ENCODE measurements around the gene REPS1.
"Not testable (repeated sequence)": the region's sequence is repeated elsewhere in the genome, so short reads cannot be mapped to it uniquely, and the experiment has no call there.

Gene REPS1

GRCh38 chr6:138999949-139000725 lies 12.1 kb upstream of the REPS1 start:
- TF ChIP-seq CTCF (IDR thresholded peaks at IDR 0.05; ENCODE audit: low read length, missing control alignments) = no peak
- no peak overlapping the region for H3K4me3 ChIP-seq (replicated peaks; ENCODE audit: low read depth, low read length)
- peak; percentile 14 for DNase-seq (ENCODE audit: low read depth)

- no peak for TF ChIP-seq CTCF (IDR thresholded peaks at IDR 0.05; ENCODE audit: low read length, missing control alignments)
- no peak overlapping the region for H3K4me3 ChIP-seq (replicated peaks; ENCODE audit: low read depth, low read length)
- no peak for DNase-seq (ENCODE audit: low read depth)
These were observed 9.1 kb upstream of the REPS1 start for GRCh38 chr6:138997136-138997535.

GRCh38 chr6:138996524-138996923 lies 8.5 kb upstream of the REPS1 start:
- no peak for TF ChIP-seq CTCF (IDR thresholded peaks at IDR 0.05; ENCODE audit: low read length, missing control alignments)
- H3K4me3 ChIP-seq (replicated peaks; ENCODE audit: low read depth, low read length) = no peak overlapping the region
- DNase-seq (ENCODE audit: low read depth) = peak; percentile 53

- not testable (repeated sequence) for DNase-seq (ENCODE audit: low read depth); H3K4me3 ChIP-seq (replicated peaks; ENCODE audit: low read depth, low read length)
These were observed 5.4 kb upstream of the REPS1 start for GRCh38 chr6:138993410-138993809.

GRCh38 chr6:138992965-138993364 lies 4.9 kb upstream of the REPS1 start:
- H3K4me3 ChIP-seq (replicated peaks; ENCODE audit: low read depth, low read length); DNase-seq (ENCODE audit: low read depth): not testable (repeated sequence)

- H3K4me3 ChIP-seq (replicated peaks; ENCODE audit: low read depth, low read length) = no peak overlapping the region
- no peak for TF ChIP-seq CTCF (IDR thresholded peaks at IDR 0.05; ENCODE audit: low read length, missing control alignments)
- DNase-seq (ENCODE audit: low read depth) = no peak
These were observed 3.2 kb upstream of the REPS1 start for GRCh38 chr6:138991206-138991605.

- H3K4me3 ChIP-seq (replicated peaks; ENCODE audit: low read depth, low read length) = no peak overlapping the region
- DNase-seq (ENCODE audit: low read depth) = no peak
- TF ChIP-seq CTCF (IDR thresholded peaks at IDR 0.05; ENCODE audit: low read length, missing control alignments) = no peak
These were observed 1.3 kb upstream of the REPS1 start for GRCh38 chr6:138989098-138989983.
